ENCODE results near the gene PANK4.

The PANK4 gene

GRCh38 chr1:2458687-2459086, 67.7 kb downstream of the PANK4 start:
- DNase-seq: no peak
